Measurements from ENCODE around the gene TSPO. TPM values are rescaled to one million over a fixed set of nuclear protein-coding genes. Genes with fewer than 3 reads are reported as not detected.

Gene TSPO
- polyA plus RNA-seq, 1 of the 3 experiments (the other 2 are of a cell fraction): 156 TPM

DNA sequence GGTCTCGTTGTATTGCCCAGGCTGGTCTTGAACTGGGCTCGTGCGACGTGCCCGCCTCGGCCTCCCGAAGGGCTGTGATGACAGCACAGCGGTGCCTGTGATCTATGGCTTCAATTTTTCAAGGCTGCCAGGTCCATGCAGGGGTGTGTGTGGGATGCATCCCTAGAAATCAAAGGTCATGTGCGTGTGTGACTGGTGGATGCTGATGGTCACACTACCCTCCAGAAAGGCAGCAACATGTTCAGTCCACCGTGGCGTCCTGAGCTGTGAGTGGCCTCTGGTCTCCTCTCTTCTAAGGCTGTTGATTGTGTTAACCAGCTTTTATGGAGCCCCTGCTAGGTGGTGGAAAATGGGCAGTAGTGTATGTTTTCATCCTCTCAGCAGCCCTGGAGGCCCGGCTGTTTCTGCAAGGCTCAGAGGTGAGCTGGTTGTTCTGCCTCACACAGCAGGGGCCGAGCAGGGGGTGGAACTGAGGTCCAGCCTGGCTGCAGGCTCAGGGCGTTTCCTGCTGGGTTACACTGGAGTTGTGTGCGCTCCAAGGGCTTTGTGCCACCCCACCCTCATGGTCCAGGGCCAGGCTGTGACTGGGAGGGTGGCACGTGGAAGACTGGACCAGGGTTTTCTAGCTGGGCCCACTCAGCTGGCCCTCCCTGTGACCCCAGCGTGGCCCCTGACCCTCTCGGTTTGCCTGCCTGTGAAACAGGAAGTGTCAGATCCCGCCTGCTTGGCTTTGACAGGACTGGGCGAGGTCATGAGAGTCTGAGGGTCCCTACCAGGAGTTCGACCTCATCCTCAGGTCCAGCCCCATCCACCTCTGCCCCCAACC is 33.1 kb upstream of the TSPO start:
- H3K27me3 ChIP-seq (ENCODE audit: insufficient read depth): no peaks in the 10 kb centered on the region
- ChIA-PET POLR2A (no interaction called here), CTCF (interaction anchor here (0.7 kb wide), 1 partner anchor 18 kb away, joined by 3 read pairs; no protein-coding TSS in a partner anchor)
- H3F3A ChIP-seq (replicated peaks; ENCODE audit: insufficient read depth): no peaks in the 10 kb centered on the region
- H3K36me3 ChIP-seq (replicated peaks in 1 of 2; ENCODE audit: control insufficient read depth in 1 of 2, insufficient read depth in 2 of 2, low read length in 1 of 2): no peaks in the 10 kb centered on the region
- no peaks in the 10 kb centered on the region for H3K4me1 ChIP-seq (ENCODE audit: control insufficient read depth in 1 of 2, insufficient read depth in 2 of 2, low read depth in 1 of 2, low read length in 1 of 2)
- no peak overlapping the region for H3K9ac ChIP-seq
- H4K20me1 ChIP-seq (ENCODE audit: insufficient read depth): no peaks in the 10 kb centered on the region
- no peaks in the 10 kb centered on the region for H3K9me3 ChIP-seq
- no peak overlapping the region for H2AFZ ChIP-seq (ENCODE audit: low read depth)
- DNase-seq: no peak
- H3K4me2 ChIP-seq: no peak overlapping the region
- H3K27ac ChIP-seq (ENCODE audit: low read depth in 2 of 2, low read length in 1 of 2): no peak overlapping the region
- WGBS (ENCODE audit: low lambda C conversion rate): 80% methylated on average over 12 of the region's 21 CpGs
- no peak for TF ChIP-seq ELF1 (IDR thresholded peaks at IDR 0.05)
- TF ChIP-seq TAF1 (IDR thresholded peaks at IDR 0.05; ENCODE audit: borderline replicate concordance, low read depth, low read length): no peak
- TF ChIP-seq, protein P1, sequence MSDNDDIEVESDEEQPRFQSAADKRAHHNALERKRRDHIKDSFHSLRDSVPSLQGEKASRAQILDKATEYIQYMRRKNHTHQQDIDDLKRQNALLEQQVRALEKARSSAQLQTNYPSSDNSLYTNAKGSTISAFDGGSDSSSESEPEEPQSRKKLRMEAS (IDR thresholded peaks at IDR 0.05; ENCODE audit: low read depth): no peak
- TF ChIP-seq MXI1 (IDR thresholded peaks at IDR 0.05; ENCODE audit: low read depth, low read length): no peak
- no peak for TF ChIP-seq EZH2phosphoT487 (IDR thresholded peaks at IDR 0.05; ENCODE audit: borderline replicate concordance, low read depth)
- TF ChIP-seq NRF1 (IDR thresholded peaks at IDR 0.05; ENCODE audit: low read depth, low read length): no peak
- no peak for TF ChIP-seq CTCF (IDR thresholded peaks at IDR 0.05)
- no peak for TF ChIP-seq GATA2 (CRISPR knock-in tag; IDR thresholded peaks at IDR 0.05)
- TF ChIP-seq CHD2 (IDR thresholded peaks at IDR 0.05; ENCODE audit: low read length, partially characterized antibody): no peak
- no peak for TF ChIP-seq YY1 (IDR thresholded peaks at IDR 0.05; ENCODE audit: low read depth)
- no peak for TF ChIP-seq SMC3 (IDR thresholded peaks at IDR 0.05; ENCODE audit: low read depth, low read length)
- TF ChIP-seq RXRA (IDR thresholded peaks at IDR 0.05; ENCODE audit: borderline replicate concordance, low read depth): no peak
- no peak for TF ChIP-seq RAD21 (IDR thresholded peaks at IDR 0.05; ENCODE audit: low read length)
- no peak for TF ChIP-seq USF1 (IDR thresholded peaks at IDR 0.05; ENCODE audit: borderline replicate concordance, low read depth)
- H3K79me2 ChIP-seq (ENCODE audit: insufficient read depth): no peaks in the 10 kb centered on the region
- no peak overlapping the region for H3K4me3 ChIP-seq (ENCODE audit: low read depth in 2 of 2, low read length in 1 of 2)
- no peaks in the 10 kb centered on the region for H3K9me2 ChIP-seq

- H4K20me1 ChIP-seq (ENCODE audit: insufficient read depth): no peaks in the 10 kb centered on the region
- no peak overlapping the region for H2AFZ ChIP-seq (ENCODE audit: low read depth)
- no peak overlapping the region for H3K27ac ChIP-seq (ENCODE audit: low read depth in 2 of 2, low read length in 1 of 2)
- ChIA-PET CTCF (interaction anchor here (0.7 kb wide), 1 partner anchor 17 kb away, joined by 3 read pairs; no protein-coding TSS in a partner anchor), POLR2A (no interaction called here)
- H3K9ac ChIP-seq: no peak overlapping the region
- H3K9me2 ChIP-seq: no peaks in the 10 kb centered on the region
- no peaks in the 10 kb centered on the region for H3K9me3 ChIP-seq
- no peaks in the 10 kb centered on the region for H3K36me3 ChIP-seq (replicated peaks in 1 of 2; ENCODE audit: control insufficient read depth in 1 of 2, insufficient read depth in 2 of 2, low read length in 1 of 2)
- H3K4me1 ChIP-seq (ENCODE audit: control insufficient read depth in 1 of 2, insufficient read depth in 2 of 2, low read depth in 1 of 2, low read length in 1 of 2): no peaks in the 10 kb centered on the region
- H3K79me2 ChIP-seq (ENCODE audit: insufficient read depth): no peaks in the 10 kb centered on the region
- no peak overlapping the region for H3K4me3 ChIP-seq (ENCODE audit: low read depth in 2 of 2, low read length in 1 of 2)
- no peak for DNase-seq
- TF ChIP-seq TEAD4 (IDR thresholded peaks at IDR 0.05; ENCODE audit: borderline replicate concordance, insufficient read depth) (no peak), GABPA (IDR thresholded peaks at IDR 0.05; ENCODE audit: low read depth) (no peak), JUND (IDR thresholded peaks at IDR 0.05) (no peak), CHD2 (IDR thresholded peaks at IDR 0.05; ENCODE audit: low read length, partially characterized antibody) (no peak), SIN3A (IDR thresholded peaks at IDR 0.05; ENCODE audit: borderline replicate concordance, low read depth, low read length) (no peak), USF1 (IDR thresholded peaks at IDR 0.05; ENCODE audit: borderline replicate concordance, low read depth) (no peak)
- no peaks in the 10 kb centered on the region for H3F3A ChIP-seq (replicated peaks; ENCODE audit: insufficient read depth)
- no peaks in the 10 kb centered on the region for H3K27me3 ChIP-seq (ENCODE audit: insufficient read depth)
- no peak overlapping the region for H3K4me2 ChIP-seq
- 100% methylated on average over 2 of the region's 7 CpGs for WGBS (ENCODE audit: low lambda C conversion rate)
Measured at GRCh38 chr22:43118953-43119458, 32.4 kb upstream of the TSPO start.

All from SK-N-SH (cell line).